Mucosa of rectum (tissue), 2 donors: ENCODE measurements around the gene LSM4.
A peak's percentile ranks its signal among the peaks of the same experiment; 100 is the strongest.
"Not testable (repeated sequence)": the region's sequence is repeated elsewhere in the genome, so short reads cannot be mapped to it uniquely, and the experiment has no call there.

Experiments used
- H3K27ac ChIP-seq, 2 donors: one replicate each; pipeline ENCODE4 v1.7.0; 2013; ENCODE audit warnings: inconsistent platforms in 2 of 2, low read depth in 2 of 2, low read length in 2 of 2
- H3K27me3 ChIP-seq, 2 donors: one replicate each; pipeline ENCODE4 v1.7.0; 2013; ENCODE audit warnings: low read length in 2 of 2; ENCODE audit not compliant: control insufficient read depth in 2 of 2, insufficient read depth in 2 of 2
- H3K36me3 ChIP-seq, 2 donors: one replicate each; pipeline ENCODE4 v1.7.0; 2013; ENCODE audit warnings: low read length in 2 of 2; ENCODE audit not compliant: control insufficient read depth in 2 of 2, insufficient read depth in 2 of 2
- H3K4me1 ChIP-seq, 2 donors: one replicate each; pipeline ENCODE4 v1.7.0; 2013; ENCODE audit warnings: low read length in 2 of 2, mild to moderate bottlenecking in 1 of 2; ENCODE audit not compliant: control insufficient read depth in 2 of 2, insufficient read depth in 2 of 2
- H3K4me3 ChIP-seq, 2 donors: one replicate each; pipeline ENCODE4 v1.7.0; 2013; ENCODE audit warnings: low read length in 2 of 2
- H3K9ac ChIP-seq, 2 donors: one replicate each; pipeline ENCODE4 v1.7.0; 2013; ENCODE audit warnings: low read length in 2 of 2, low read depth in 1 of 2, mild to moderate bottlenecking in 1 of 2
- H3K9me3 ChIP-seq, 2 donors: one replicate each; pipeline ENCODE4 v1.7.0; 2013; ENCODE audit warnings: low read length in 2 of 2; ENCODE audit not compliant: control insufficient read depth in 2 of 2
- donor health status: healthy.
- donor health status: Normal muscosa, but diverticular disease.

Gene LSM4

DNA sequence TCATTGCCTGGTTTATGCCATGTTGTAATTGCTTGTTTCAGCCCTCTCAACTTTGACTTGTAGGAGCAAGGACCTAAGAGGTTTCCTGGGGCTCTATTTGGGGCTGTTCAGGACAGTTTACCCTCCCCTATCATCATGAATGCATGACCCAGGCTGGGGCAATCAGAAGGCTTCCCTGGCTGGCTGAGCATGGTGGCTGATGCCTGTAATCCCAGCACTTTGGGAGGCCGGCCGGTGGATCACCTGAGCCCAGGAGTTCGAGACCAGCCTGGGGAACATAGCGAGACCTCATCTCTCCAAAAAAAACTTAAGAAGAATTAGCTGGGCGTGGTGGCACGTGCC is 6.1 kb upstream of the LSM4 start:
- no peaks in the 10 kb centered on the region for H3K36me3 ChIP-seq
- H3K27ac ChIP-seq = peak overlapping the region; percentile 65 to 69
- peaks cover 13% of the 10 kb centered on the region in 2 donors for H3K4me1 ChIP-seq
- H3K9ac ChIP-seq = peak overlapping the region in 1 of 2 donors; percentile 66
- H3K4me3 ChIP-seq = peak overlapping the region; percentile 36 to 76
- no peaks in the 10 kb centered on the region for H3K27me3 ChIP-seq
- no peaks in the 10 kb centered on the region for H3K9me3 ChIP-seq

DNA sequence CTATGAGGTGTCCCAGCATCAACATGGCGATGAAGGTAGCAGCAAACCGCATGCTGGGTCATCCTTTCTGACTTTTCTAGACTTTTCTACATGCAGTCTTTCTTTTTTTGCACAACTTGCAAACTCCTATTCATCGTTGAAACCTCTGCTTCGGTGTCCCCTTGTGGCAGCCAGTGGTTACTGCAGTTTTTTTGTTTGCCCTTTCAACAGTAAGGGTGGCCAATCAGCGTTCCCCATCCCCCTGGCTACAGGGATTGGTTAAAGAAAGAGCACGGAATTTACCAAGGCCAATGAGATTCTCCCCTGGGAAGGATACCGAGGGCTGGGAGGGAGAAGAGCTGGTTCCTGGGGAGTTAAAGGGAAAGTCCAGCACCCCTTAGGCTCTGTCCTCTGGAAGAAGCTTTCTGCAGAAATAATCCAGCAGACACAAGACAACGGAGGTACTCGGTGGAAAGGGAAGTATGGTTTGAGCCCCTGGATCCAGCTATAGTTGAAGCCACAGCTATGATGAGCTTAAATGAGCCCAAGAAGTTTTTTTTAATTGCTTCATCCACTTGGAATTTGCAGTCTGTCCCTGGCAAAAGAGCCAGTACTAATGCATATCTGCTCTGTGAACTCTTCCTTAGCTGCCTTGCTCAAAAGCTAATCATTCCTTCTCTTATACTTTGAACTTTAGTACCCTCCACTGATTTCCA is 5.6 kb upstream of the LSM4 start:
- Histone ChIP-seq H3K36me3 (no peaks in the 10 kb centered on the region), H3K9me3 (no peaks in the 10 kb centered on the region), H3K27ac (peak overlapping the region; percentile 65 to 69), H3K9ac (peak overlapping the region; percentile 52 to 66), H3K4me3 (peak overlapping the region; percentile 36 to 76), H3K27me3 (no peaks in the 10 kb centered on the region), H3K4me1 (peaks cover 18% of the 10 kb centered on the region in 2 donors)

DNA sequence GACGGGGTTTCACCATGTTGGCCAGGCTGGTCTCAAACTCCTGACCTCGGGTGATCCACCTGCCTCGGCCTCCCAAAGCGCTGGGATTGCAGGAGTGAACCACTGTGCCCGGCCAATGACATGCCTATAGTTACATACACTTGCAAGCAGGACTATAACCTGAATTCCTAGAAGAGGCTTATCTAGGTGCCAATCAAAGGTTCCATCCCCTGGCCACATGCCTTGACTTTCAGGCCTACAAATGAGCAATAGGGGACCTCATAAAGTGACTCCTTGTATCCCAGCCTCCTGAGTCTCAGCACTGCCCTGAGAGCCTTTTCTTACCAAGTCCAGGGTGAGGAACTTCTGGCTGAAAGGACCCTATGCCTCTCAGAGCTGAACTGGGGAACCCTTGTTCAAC is 3.9 kb upstream of the LSM4 start:
- Histone ChIP-seq H3K4me3 (no peak overlapping the region), H3K4me1 (peaks cover 28% of the 10 kb centered on the region in 2 donors), H3K9me3 (no peaks in the 10 kb centered on the region), H3K27ac (no peak overlapping the region), H3K36me3 (no peaks in the 10 kb centered on the region), H3K27me3 (no peaks in the 10 kb centered on the region), H3K9ac (no peak overlapping the region)

DNA sequence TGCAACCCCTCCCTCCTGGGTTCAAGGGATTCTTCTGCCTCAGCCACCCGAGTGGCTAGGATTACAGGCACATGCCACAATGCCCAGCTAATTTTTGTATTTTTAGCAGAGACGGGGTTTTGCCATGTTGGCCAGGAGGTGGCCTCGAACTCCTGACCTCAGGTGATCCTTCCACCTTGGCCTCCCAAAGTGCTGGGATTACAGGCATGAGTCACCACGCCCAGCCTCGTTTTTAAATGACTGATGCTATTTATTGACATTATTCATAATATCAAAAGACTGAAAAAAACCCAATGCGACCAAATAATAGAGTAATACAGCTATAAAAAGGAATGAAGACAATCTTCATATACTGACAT is 1.5 kb upstream of the LSM4 start:
- not testable (repeated sequence) for H3K27me3 ChIP-seq, H3K9me3 ChIP-seq, H3K9ac ChIP-seq, H3K4me3 ChIP-seq, H3K36me3 ChIP-seq
- Histone ChIP-seq H3K27ac (peak overlapping the region in 1 of 2 donors; percentile 93), H3K4me1 (peaks cover 46 to 49% of the 10 kb centered on the region in 2 donors)

DNA sequence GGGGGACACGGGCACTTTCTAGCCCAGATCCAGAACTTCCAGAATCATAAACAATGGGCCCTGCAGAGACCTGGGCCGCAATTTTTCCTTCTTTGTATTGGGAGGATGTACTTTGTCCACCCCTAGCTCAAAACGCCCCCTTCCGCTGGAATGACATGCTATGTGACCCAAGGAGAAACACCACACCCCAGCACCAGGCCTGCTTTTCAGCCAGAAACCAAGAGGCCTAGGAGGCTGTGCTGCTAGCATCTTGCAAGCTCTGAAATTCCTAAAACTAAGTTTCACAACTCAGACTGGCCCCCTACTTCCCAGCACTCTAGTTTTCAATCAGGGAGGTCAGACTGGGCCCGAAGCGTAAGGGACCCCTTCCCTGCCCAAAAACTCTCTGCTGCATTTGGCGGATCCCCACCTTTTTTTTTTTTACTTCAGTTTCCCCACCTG is 538 bp downstream of the LSM4 start:
- H3K9ac ChIP-seq = peak overlapping the region; percentile 85 to 96
- H3K9me3 ChIP-seq = no peaks in the 10 kb centered on the region
- H3K36me3 ChIP-seq = no peaks in the 10 kb centered on the region
- H3K27me3 ChIP-seq = no peaks in the 10 kb centered on the region
- peak overlapping the region; percentile 93 to 94 for H3K27ac ChIP-seq
- peak overlapping the region; percentile 69 to 84 for H3K4me3 ChIP-seq
- H3K4me1 ChIP-seq = peaks cover 51 to 57% of the 10 kb centered on the region in 2 donors

DNA sequence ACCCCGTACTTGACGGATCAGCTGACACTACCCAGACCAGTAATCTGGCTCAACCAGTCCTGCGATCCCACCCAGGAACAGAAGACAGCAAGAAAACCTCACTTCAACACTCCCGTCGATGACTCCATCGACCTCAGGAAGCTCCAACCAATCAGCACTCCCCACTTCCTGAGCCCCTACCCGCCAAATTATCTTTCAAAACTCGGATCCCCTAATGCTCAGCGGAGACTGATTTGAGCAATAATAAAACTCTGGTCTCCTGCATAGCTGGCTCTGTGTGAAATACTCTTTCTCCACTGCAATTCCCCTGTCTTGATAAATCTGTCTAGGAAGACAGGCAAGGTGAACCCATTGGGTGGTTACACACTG is 1.2 kb downstream of the LSM4 start:
- Histone ChIP-seq H3K36me3 (no peaks in the 10 kb centered on the region), H3K4me3 (peak overlapping the region; percentile 69 to 84), H3K4me1 (peaks cover 51 to 57% of the 10 kb centered on the region in 2 donors), H3K9ac (peak overlapping the region; percentile 85 to 96), H3K27ac (peak overlapping the region; percentile 93 to 94), H3K27me3 (no peaks in the 10 kb centered on the region), H3K9me3 (no peaks in the 10 kb centered on the region)

DNA sequence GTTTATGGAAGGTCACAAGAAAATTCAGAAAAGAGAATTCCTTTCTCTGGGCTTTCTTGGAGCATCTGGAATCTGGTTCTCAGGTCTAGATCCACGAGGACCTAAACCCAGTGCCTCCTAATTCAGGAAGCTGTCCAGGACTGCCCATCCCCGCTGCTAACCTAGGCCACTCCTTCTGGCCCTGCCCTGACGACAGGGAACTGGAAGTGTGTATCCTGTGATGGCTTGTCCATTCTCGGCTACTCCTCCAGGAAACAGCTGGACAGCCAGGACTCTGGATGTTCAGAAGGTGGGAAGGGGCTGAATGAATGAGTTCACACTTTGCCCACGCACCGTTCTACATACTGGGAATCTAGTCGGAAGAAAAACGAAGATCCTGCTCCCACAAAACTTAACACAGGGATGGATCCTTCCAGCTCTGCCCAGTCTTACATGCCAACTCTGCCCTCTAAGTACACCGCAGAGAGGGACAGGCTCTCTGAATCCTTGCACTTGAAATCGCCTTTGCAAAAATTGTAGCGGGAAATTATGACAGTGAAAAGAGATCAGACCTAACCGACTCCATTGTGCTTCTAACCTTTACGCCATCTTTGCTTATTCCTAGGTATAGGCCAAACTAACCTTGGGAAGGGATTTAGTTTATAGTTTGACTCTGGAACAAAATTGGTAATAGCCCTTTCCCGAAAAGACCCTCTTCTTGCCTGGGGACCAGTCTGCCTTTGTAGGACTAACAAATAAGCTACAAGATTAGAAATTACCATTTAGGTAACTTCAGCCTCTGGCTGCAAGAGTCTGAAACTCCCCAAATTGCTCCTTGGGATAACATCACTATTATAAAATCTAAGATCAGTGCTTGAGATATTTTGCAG is 1.8 kb downstream of the LSM4 start:
- peaks cover 53 to 59% of the 10 kb centered on the region in 2 donors for H3K4me1 ChIP-seq
- H3K9ac ChIP-seq = peak overlapping the region; percentile 85 to 96
- peak overlapping the region in 1 of 2 donors; percentile 45 for H3K4me3 ChIP-seq
- H3K27me3 ChIP-seq = no peaks in the 10 kb centered on the region
- peak overlapping the region; percentile 93 to 94 for H3K27ac ChIP-seq
- H3K9me3 ChIP-seq = no peaks in the 10 kb centered on the region
- no peaks in the 10 kb centered on the region for H3K36me3 ChIP-seq

DNA sequence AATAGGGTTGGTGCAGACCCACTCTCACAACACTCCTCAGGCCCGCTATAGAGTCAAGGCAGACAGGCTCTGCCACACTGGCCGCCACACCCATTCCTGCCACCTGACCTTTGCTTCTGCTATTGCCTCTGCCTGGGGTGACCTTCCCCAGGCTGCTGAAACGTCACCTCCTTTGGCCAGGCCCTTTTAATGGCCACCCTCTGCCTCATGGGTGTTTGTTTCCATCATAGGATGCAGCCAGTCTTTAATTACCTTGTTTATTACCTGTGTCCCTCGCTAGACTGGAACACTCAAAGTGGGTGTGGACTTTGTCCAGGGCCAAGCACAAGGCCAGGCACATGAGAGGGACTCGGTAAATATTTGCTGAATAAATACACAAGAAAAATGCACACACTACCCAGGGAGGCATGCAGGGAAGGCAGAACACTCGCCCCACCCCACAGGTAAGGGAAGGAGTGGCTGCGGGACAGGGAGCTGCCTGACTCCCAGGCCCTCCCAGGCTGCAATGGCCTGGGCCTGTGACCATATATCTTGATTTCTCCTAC is 3.2 kb downstream of the LSM4 start:
- H3K27ac ChIP-seq = peak overlapping the region; percentile 93 to 94
- peak overlapping the region in 1 of 2 donors; percentile 54 for H3K4me3 ChIP-seq
- H3K9me3 ChIP-seq = no peaks in the 10 kb centered on the region
- peaks cover 0 to under 1% of the 10 kb centered on the region in 2 donors for H3K36me3 ChIP-seq
- H3K9ac ChIP-seq = peak overlapping the region; percentile 85 to 96
- no peaks in the 10 kb centered on the region for H3K27me3 ChIP-seq
- H3K4me1 ChIP-seq = peaks cover 53 to 59% of the 10 kb centered on the region in 2 donors

DNA sequence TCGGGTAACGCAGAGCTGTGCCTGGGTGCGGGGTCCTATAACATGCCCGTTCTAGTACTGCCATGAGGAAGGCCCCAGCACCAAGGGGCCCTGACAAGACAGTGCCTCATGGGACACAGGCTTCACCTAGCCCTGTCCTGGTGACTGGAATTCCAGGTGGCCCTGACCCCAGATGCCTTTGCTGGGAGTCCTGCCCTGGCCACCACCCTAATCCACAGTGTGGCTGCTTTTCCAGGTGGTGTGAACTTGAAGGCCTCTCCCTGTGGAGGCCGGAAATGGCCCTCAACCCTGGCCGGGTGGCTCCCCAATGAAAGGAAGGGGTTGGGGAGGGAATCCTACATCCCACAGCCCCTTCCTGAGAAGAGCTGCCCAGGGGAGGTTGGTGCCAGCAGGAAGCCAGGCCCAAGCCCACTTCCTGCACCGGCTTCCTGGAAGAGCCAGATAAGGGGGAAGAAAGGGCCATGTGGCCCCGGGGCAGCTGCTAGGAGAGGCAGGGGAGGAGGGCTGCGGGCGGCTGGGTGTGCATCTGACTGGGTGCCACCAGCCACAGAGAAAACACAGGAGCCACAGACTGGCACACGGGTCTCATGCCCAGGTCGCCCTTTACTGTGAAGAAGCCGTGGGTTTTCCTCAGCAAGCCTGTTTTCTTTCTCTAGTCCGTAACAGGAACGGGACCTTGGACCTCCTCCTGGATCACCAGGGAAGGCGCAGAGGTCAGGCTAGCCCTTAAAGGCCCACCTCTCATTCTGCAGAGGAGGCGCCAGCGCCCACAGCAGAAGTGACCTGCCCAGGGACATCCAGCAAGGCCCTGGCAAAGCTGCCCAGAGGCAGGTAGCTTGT is 4.7 kb downstream of the LSM4 start:
- H3K9me3 ChIP-seq = no peaks in the 10 kb centered on the region
- H3K4me1 ChIP-seq = peaks cover 43 to 50% of the 10 kb centered on the region in 2 donors
- H3K27me3 ChIP-seq = no peaks in the 10 kb centered on the region
- H3K36me3 ChIP-seq = peaks cover 4 to 8% of the 10 kb centered on the region in 2 donors
- H3K27ac ChIP-seq = peak overlapping the region; percentile 93 to 94
- peak overlapping the region; percentile 59 to 77 for H3K9ac ChIP-seq
- H3K4me3 ChIP-seq = peak overlapping the region in 1 of 2 donors; percentile 31
